Measurements from ENCODE around the gene GRB10.

GRB10 gene

DNA sequence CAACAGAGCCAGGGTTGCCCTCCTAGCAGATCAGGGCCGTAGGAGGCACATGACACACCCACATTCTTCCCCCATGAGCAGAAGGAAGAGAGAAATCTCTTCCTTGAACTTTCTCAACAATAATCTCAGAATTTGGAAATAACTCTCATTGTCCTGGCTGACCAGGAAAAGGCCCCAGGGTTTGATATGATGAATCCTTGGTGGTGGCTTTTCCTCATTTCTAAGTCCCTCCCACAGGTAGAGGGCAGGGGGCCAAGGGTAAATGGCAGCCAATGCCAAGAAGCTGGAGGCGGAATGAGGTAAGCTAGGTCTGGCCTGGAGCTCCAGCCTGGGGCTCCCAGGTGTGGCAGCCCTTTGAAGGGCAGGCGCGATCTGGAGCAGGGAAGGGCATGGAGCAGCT lies 67.8 kb downstream of the GRB10 start:
- DNase-seq, result no peak

GRCh38 chr7:50713123-50713965 lies 69.4 kb downstream of the GRB10 start:
- no peak for DNase-seq

- DNase-seq, result no peak
These were observed 70.2 kb downstream of the GRB10 start for GRCh38 chr7:50712252-50713122.

GRCh38 chr7:50711271-50712175 lies 71.2 kb downstream of the GRB10 start:
- no peak for DNase-seq

DNA sequence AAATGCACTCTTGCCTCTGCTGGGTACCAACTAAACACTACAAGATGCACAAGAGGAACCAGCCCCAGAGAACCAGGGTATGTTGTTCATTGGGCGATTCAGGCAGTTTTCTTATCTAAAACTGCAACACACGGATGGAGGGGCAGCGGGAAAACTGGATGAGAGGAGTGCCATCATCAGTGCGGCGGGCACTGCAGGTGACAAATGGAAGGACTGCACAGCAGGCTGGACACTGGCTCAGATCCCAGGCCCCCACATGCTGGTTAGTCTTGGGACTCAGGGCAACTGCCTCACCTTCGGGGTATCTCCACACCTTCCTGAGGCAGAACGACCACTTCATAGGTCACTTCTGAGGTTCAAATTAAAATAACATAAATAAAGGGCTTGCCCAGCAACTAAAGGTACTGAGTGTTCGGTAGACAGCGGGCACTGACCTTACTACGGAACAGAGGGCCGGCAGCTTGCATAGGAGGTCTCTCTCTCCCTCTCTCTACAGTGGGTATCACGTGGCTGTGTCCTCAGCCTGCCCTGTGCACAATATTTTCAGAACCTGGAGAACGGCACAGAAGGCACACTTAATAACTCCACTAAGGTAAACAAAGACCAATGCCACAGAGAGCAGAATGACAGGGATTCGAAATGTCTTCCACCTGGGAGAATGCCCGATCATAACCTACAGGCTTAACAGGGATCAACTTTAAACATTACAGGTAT lies 72.1 kb downstream of the GRB10 start:
- DNase-seq, result no peak

GRCh38 chr7:50709151-50709550 lies 73.5 kb downstream of the GRB10 start:
- DNase-seq, result no peak

DNA sequence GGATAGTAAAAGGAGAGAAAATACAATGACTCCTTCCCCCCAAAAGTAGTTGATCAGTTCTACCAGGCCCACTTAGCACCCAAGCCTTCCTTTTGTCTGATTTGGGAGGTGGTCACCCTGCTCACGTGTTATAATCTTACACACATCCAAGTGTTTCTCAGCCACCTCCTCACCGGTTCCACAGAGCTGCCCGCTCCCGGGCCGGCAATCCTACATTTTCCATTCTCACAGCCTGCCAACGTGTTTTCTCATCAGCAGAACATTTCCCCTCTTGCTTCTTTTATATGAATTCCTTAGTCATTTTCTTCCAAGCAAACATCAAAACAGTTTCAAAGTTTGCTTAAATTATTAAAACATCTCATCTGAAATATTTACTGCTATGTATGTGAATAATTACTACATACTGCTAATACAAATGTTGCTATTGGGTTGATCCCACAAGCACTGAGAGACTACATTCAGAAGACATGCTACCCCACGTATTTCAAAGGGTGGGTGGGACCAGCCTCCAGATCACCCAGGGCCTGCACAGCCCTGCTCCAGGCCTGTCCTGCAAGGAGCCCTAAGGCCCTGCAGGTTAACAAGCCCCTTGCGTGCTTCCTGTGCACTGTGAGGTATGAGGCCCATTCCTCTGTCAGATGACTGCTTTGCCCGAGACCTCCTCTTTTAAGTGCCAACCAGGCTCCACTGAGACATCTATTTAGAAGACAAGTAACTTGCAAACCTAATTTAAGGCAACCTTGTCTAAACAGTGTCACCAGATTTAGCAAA lies 75.3 kb downstream of the GRB10 start:
- no peak for DNase-seq

GRCh38 chr7:50706469-50706937 lies 76.2 kb downstream of the GRB10 start:
- DNase-seq, result no peak

GRCh38 chr7:50704844-50705243 lies 77.9 kb downstream of the GRB10 start:
- no peak for DNase-seq

GRCh38 chr7:50703654-50704053 lies 79.0 kb downstream of the GRB10 start:
- no peak for DNase-seq

DNA sequence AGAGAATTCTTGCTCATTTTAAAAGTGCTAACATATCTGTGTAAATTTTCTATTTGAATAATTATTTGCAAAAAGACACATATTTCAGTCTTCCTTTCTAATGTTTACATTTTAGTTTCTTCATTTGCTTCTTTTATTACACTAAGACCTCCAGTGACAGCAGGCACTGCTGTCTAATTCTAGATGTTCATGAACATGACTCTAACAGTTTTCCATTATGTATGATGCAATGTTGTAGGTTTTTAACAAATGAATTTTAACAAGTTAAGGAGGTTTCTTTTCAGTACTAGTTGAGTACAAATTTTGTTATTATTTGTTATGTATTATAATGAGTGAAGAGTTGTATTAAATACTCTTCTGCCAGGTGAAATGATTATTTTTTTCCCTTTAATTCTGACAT lies 83.6 kb downstream of the GRB10 start:
- no peak for DNase-seq

- DNase-seq, result no peak
These were observed 84.9 kb downstream of the GRB10 start for GRCh38 chr7:50697748-50698147.

- no peak for DNase-seq
These were observed 85.7 kb downstream of the GRB10 start for GRCh38 chr7:50696810-50697582.

- no peak for DNase-seq
These were observed 87.7 kb downstream of the GRB10 start for GRCh38 chr7:50695026-50695425.

DNA sequence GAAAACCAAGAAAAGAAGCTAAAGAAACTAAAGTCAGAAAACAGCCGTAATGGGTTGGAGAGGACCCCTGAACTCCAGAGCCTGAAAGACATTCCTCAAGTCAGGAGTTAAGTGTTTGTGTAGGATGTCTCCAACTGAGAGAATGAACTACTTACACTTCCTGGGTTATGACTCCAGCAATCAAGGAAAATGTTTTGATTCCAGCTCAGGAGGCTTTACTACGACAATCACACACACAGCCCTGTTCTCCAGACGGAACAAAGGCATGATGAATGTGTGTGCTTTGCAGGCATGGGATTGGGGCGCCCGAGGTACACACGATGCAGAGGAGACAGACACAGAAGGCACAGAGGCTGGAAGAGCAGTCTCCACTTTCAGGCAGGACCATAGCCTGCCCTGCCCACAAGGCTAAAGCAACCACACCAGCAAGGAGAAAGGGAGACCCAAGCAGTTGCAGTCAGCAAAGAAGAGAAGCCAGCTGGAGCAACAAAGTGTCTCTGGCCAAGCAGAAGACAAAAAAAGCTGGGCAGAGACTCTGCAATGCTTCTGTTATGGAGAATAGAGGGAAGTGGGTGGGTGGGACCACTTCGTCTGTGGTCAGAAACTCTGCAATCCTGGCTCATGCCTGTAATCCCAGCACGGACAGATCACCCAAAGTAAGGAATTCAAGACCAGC lies 89.1 kb downstream of the GRB10 start:
- no peak for DNase-seq

- no peak for DNase-seq
These were observed 92.1 kb downstream of the GRB10 start for GRCh38 chr7:50690541-50691011.

- DNase-seq, result no peak
These were observed 94.5 kb downstream of the GRB10 start for GRCh38 chr7:50688226-50688590.

GRCh38 chr7:50687575-50688225 lies 95.0 kb downstream of the GRB10 start:
- DNase-seq, result no peak

DNA sequence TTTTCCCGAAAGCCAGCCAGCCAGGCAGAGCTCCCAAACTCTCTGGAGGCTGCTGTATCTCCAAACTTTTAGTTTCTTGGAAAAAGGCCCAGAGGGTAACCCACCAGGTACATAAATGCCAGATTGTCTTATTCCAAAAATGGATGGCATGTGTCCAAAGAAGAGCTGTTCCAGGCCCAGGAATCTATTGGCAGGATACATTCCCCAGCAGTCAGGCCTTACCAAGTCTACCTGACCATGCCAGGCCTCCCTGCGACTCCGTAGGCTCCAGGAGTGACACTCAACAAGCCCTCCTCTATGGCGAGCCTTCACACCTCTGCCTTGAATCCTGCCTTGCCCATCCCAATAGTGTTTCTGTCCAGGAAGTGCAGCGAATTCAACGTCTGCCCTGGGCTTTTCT lies 95.6 kb downstream of the GRB10 start:
- no peak for DNase-seq
